Mucosa of descending colon (tissue), 3 donors: ENCODE measurements around the gene PIP5K1C. TPM values are rescaled to one million over a fixed set of nuclear protein-coding genes. Genes with fewer than 3 reads are reported as not detected.

Source experiments
- ATAC-seq: fragments of 200-7000 bp; cut with Tn5 transposase; one replicate; pipeline ENCODE4 v1.9.1; 2020; ENCODE audit warnings: mild to moderate bottlenecking, moderate library complexity
- DNase-seq, 3 donors: peaks; one replicate each; pipeline ENCODE4 v3.0.0-alpha.2; 2020
- H3K36me3 ChIP-seq: fragments of 200-600 bp; one replicate; pipeline ENCODE4 v1.8.0; 2021; ENCODE audit warnings: low read depth, mild to moderate bottlenecking
- H3K4me1 ChIP-seq: fragments of 200-600 bp; one replicate; pipeline ENCODE4 v1.8.0; 2021; ENCODE audit warnings: low read depth, mild to moderate bottlenecking
- H3K4me3 ChIP-seq: fragments of 200-600 bp; one replicate; pipeline ENCODE4 v1.8.0; 2021; ENCODE audit warnings: mild to moderate bottlenecking
- H3K9me3 ChIP-seq: fragments of 200-600 bp; one replicate; pipeline ENCODE4 v1.8.0; 2021; ENCODE audit warnings: mild to moderate bottlenecking
- intact Hi-C, 2 donors: fragments of 100-400 bp; cut with DNase I in 1 of 2; cut with micrococcal nuclease in 1 of 2; formaldehyde crosslinking; loops; one replicate each; pipeline versions ENCODE4 v1.11.0 to v1.11.1; 2022; cut with DNase I, micrococcal nuclease
- total RNA-seq, 3 donors: library from RNA; stranded (reverse); fragmentation: NEBNext Ultra II Directional in 2 of 3; extraction: Animal tissue kit (Norgen Biotek cat#: 25700) in 2 of 3; gene quantifications; one replicate each; pipeline versions ENCODE4 v1.2.1 to v1.2.4, GENCODE V29; 2021 to 2023
- TF ChIP-seq, protein P1 (sequence below): fragments of 200-600 bp; IDR thresholded peaks from one replicate; pipeline ENCODE4 v1.8.0; 2022; ENCODE audit warnings: antibody characterized with exemption, mild to moderate bottlenecking
- donor health status: DM: no; HTN: no; CAD: no; lungs with moderate emphysema.
- donor health status: DM: no; HTN: no; CAD: no.
- donor health status: DM: no; HTN: yes; CAD: no.

The PIP5K1C gene
- total RNA-seq, 3 donors from 2014 or later = 23.1 to 95.2 (median 23.2) TPM

DNA sequence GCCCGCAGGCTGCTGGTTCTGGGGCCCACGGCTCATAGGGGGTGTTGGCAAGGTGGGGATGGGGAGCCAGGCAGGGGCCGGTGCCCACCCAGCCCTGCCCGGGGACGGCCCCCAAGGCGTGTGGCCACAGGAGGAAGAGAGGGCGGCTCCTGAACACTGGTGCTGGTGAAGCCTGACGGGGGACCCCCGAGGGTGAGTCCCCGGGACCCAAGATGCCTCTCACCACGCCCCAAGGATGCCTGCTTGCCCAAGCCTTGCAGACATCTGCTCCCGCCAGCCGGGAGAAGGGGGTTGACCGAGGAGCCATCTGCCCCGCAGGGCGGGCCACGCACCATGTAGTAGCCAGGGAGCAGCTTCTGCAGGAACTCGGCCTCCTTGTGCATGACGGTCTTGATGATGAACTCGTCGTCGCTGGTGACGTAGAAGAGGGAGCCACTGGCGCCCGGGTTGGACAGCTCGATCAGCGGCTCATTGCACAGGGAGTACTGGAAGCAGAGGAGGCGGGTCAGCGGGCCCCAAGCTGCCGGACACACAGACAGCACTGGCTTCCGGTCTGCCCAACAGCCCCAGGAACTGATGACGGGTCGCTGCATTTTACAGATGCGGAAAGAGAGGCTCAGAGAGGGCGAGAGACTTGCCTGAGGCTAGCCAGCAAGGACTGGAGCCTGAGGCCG lies 44.1 kb downstream of the PIP5K1C start:
- Histone ChIP-seq H3K4me3 (no peak overlapping the region), H3K4me1 (no peaks in the 10 kb centered on the region), H3K9me3 (no peaks in the 10 kb centered on the region), H3K36me3 (no peaks in the 10 kb centered on the region)
- intact Hi-C loops = no loop called here
- ATAC-seq (no peak), DNase-seq (no peak)
- TF ChIP-seq, protein P1, sequence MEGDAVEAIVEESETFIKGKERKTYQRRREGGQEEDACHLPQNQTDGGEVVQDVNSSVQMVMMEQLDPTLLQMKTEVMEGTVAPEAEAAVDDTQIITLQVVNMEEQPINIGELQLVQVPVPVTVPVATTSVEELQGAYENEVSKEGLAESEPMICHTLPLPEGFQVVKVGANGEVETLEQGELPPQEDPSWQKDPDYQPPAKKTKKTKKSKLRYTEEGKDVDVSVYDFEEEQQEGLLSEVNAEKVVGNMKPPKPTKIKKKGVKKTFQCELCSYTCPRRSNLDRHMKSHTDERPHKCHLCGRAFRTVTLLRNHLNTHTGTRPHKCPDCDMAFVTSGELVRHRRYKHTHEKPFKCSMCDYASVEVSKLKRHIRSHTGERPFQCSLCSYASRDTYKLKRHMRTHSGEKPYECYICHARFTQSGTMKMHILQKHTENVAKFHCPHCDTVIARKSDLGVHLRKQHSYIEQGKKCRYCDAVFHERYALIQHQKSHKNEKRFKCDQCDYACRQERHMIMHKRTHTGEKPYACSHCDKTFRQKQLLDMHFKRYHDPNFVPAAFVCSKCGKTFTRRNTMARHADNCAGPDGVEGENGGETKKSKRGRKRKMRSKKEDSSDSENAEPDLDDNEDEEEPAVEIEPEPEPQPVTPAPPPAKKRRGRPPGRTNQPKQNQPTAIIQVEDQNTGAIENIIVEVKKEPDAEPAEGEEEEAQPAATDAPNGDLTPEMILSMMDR = no peak

DNA sequence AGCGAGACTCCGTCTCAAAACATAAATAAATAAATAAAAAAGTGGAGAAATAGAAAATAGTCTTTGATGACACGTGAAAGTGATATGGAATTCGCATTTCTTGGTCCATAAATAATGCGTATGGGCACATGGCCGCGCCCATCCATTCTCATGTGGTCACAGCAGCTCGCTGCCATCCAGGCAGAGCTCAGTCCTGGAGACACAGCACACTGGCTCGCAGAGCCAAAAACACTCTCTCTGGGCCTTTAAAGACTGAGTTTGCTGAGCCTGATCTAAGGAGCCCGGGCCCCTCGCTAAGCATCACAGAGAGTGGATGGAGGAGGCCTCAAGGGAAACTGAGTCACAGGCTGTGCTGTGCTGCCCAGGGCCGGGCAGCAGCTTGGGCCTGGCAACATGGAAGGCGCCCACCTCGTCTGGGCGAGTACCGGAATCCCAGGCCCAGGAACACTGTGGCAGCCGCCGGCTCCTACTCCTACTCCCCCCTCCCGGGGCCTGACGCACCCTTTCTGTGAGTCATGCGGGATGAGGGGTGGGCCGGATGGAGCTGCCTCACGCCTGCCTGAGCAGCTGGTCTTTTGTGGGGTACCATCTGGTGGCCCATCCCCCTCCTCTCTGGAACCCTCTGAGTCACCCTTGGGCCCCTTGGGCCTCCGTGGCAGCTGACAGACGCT lies 44.7 kb downstream of the PIP5K1C start:
- intact Hi-C loops = no loop called here
- no peak for DNase-seq
- Histone ChIP-seq H3K4me1 (no peaks in the 10 kb centered on the region), H3K4me3 (no peak overlapping the region), H3K36me3 (no peaks in the 10 kb centered on the region), H3K9me3 (no peaks in the 10 kb centered on the region)
- TF ChIP-seq, protein P1 = no peak
- ATAC-seq = peak; percentile 59

DNA sequence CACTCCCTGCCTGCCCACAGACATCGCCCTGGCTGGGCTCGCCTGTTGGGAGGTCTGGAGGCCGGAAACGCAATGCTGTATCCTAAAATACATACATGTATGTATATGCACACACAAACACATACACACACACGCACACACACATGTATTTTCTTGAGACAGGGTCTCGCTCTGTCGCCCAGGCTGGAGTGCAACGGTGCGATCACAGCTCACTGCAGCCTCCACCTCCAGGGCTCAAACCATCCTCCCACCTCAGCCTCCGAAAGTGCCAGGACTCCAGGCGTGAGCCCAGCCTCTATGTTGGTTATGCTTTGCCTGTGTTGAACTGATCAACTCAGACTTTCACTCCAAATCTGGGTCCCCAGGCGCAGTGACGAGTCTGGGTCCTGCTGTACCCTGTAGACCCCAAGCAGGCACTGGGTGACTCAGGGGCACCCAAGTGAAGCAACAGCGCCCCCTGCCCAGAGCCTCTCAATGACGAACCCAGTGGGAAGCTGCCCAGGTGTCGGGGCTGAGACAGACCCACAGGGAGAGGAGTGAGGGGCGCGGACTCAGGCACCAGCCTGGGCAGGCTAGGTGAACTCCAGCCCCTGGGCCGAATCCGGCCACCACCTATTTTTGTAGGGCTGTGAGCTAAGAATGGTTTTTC lies 46.3 kb downstream of the PIP5K1C start:
- TF ChIP-seq, protein P1 = no peak
- ATAC-seq = no peak
- no peak overlapping the region for H3K4me3 ChIP-seq
- H3K9me3 ChIP-seq = no peaks in the 10 kb centered on the region
- intact Hi-C loops = no loop called here
- no peaks in the 10 kb centered on the region for H3K4me1 ChIP-seq
- DNase-seq = no peak
- H3K36me3 ChIP-seq = no peaks in the 10 kb centered on the region

DNA sequence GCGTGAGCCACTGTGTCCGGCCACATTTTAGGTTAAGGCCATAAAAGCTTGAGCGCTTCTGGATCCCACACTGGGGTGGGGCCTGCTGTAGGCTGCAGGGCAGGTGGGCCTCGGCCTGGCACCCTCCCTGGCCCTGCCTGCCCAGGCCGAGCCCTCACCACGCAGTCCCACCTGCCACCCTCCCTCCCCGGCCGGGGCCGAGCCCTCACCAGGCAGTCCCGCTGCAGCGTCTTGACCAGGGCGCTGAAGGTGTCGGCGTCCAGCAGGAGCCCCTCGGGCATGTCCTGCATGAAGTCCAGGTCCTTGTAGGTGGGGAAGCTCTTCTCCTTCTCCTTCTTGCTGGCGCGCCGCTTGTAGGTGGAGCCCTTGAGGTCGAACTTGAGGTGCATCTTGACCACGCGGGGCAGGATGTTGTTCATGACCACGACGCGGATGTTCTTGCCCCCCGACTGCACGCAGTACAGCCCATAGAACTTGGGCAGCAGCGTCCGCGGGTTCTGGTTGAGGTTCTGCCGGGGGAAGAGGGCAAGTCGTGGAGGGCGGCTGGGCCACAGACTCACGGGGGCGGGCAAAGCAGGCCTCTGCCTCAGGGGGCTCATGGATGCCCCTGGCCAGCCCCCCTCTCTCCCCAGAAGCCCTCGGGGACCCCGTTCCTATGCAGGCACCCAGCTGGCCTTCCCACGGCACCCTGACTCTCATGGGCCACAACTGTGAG lies 47.0 kb downstream of the PIP5K1C start:
- DNase-seq (no peak), ATAC-seq (no peak)
- TF ChIP-seq, protein P1 = no peak
- H3K9me3 ChIP-seq = no peaks in the 10 kb centered on the region
- no peaks in the 10 kb centered on the region for H3K36me3 ChIP-seq
- no peaks in the 10 kb centered on the region for H3K4me1 ChIP-seq
- intact Hi-C loops = no loop called here
- H3K4me3 ChIP-seq = no peak overlapping the region

- Histone ChIP-seq H3K4me3 (no peak overlapping the region), H3K9me3 (no peaks in the 10 kb centered on the region), H3K36me3 (no peaks in the 10 kb centered on the region), H3K4me1 (no peaks in the 10 kb centered on the region)
- TF ChIP-seq, protein P1 = no peak
- ATAC-seq (no peak), DNase-seq (no peak)
- intact Hi-C loops = no loop called here
These were observed 47.8 kb downstream of the PIP5K1C start for GRCh38 chr19:3652422-3652821.
